ENCODE data around the gene CCDC158.
A peak's percentile ranks its signal among the peaks of the same experiment; 100 is the strongest.
"Not testable (repeated sequence)": the region's sequence is repeated elsewhere in the genome, so short reads cannot be mapped to it uniquely, and the experiment has no call there.

CCDC158 gene

DNA sequence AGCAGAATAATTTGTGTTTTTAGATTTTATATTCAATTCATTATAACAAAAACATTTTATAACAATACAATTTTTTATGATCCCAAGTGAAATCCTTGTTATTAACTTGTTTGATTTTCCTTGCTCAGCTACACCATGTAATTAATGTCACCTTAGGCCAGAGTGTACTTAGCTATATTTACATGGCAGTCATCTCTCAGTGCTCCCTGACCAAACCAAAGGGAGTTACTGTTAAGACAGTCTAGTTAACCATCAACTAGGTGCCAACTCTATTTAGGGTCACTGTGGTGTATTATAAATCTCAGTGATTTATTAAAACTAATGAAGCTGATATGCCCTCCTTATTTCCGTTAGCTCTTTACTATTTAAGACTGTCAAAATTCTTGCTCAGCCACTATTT lies 44.4 kb downstream of the CCDC158 start:
- no peak for TF ChIP-seq JUND (IDR thresholded peaks at IDR 0.05; ENCODE audit: low read depth)
- no peak for DNase-seq (ENCODE audit: low read depth in 1 of 2, low spot score in 1 of 2)
- in situ Hi-C loops (cut with HindIII; ENCODE audit: low pct_unique_long_range_greater_than_20kb, low sequenced_read_pairs) = no loop called here

DNA sequence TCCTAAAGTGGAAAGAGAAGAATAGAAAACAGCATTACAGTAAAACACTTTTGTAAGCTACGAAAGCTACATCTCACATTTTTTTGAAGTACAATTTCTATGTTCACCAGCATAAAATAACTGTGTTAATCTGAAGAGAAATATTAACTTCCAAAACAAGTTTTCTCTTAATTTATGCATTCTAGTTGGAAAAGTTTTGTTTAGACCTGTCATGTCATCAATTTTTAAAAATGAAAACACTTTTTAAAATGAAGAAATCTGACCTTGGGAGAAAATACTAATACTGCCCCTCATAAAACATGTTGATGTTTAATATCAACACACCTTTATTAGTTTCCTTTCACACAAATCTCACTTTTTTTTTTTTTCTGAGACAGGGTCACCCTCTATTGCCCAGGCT lies 45.2 kb downstream of the CCDC158 start:
- no peak for DNase-seq (ENCODE audit: low read depth in 1 of 2, low spot score in 1 of 2)
- in situ Hi-C loops (cut with HindIII; ENCODE audit: low pct_unique_long_range_greater_than_20kb, low sequenced_read_pairs) = no loop called here
- no peak for TF ChIP-seq JUND (IDR thresholded peaks at IDR 0.05; ENCODE audit: low read depth)

DNA sequence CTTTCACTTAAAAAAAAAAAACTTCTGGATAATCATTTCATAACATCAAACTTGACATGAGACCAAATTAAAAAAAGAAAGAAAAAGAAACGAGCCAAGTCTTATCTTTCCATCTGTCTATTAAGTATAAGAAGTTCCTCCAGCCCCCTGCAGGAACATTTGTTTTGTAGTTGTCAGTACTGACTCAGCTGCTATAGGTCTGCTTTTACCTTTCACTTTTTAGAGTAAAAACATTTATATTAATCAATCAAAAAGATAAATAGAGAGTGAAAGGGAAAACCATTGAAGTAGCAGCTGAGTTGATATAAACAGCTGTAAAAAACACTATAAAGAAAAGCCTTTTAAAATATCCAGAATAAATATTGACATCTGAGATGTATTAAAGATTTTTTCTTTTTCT lies 46.1 kb downstream of the CCDC158 start:
- no peak for TF ChIP-seq JUND (IDR thresholded peaks at IDR 0.05; ENCODE audit: low read depth)
- DNase-seq (ENCODE audit: low read depth in 1 of 2, low spot score in 1 of 2) = no peak
- in situ Hi-C loops (cut with HindIII; ENCODE audit: low pct_unique_long_range_greater_than_20kb, low sequenced_read_pairs) = no loop called here

DNA sequence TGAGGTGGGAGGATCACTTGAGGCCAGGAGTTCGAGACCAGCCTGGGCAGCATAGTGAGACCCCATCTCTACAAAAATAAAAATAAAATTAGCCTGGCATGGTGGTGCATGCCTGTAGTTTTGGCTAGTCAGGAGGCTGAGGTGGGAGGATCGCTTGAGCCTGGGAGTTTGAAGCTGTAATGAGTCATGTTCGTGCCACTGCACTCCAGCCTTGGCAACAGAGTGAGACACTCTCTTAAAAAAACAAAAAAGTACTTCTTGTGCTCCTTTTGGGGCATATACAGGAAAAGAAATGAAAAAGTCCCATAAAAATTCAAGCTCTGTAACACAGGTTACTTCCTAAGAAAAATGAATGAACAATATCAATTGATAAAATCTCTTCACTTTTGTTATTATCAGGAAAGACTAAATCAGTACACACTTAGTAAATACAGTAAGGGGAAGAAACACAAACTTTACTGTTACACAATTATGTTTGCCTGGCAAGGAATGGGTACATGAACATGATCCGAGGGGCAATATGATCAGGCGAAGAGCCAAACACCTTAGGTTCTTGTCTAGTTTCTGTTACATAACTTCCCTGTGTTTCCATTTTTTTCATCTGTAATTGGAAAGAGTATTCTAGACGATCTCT lies 46.9 kb downstream of the CCDC158 start:
- DNase-seq (ENCODE audit: low read depth in 1 of 2, low spot score in 1 of 2) = no peak
- in situ Hi-C loops (cut with HindIII; ENCODE audit: low pct_unique_long_range_greater_than_20kb, low sequenced_read_pairs) = no loop called here
- TF ChIP-seq JUND (IDR thresholded peaks at IDR 0.05; ENCODE audit: low read depth) = no peak

DNA sequence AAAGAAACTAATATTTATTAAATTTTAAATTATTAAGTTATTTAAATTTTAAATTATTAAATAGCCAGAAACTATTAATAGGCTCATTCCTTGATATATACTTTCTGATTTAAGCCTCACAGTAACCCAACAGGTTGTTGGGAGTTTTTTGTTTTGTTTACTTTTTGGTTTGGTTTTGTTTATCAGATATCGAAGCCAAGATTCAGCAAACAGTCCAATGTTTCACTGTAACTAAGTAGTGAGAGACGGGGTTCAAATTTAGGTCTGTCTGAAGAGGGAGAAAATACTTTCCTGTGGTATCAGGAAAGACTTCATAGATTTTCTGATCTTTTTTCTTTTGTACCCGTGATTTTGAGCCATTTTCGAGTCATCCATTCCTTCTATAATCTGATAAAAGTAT lies 54.2 kb downstream of the CCDC158 start:
- peak in 1 of 2 experiments; percentile 47 for DNase-seq (ENCODE audit: low read depth in 1 of 2, low spot score in 1 of 2)
- TF ChIP-seq JUND (IDR thresholded peaks at IDR 0.05; ENCODE audit: low read depth) = no peak
- in situ Hi-C loops (cut with HindIII; ENCODE audit: low pct_unique_long_range_greater_than_20kb, low sequenced_read_pairs) = no loop called here

DNA sequence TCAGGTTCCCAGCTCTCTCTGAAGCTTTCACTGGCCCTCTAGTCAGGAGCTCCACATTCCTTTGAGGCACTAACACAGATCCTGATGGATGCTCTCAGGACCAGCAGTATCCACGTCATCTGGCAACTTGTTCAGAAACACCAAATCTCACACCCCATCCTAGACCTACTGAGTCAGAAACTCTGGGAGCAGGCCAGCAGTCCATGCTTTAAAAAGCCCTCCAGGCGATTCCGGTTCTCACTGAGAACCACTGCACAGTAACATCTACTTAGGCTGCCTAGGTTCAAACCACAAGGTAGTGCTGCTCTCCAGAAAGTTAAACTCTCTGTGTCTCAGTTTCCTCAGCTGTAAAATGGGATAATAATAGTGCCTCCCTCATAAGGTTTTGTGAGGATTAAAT lies 55.3 kb downstream of the CCDC158 start:
- in situ Hi-C loops (cut with HindIII; ENCODE audit: low pct_unique_long_range_greater_than_20kb, low sequenced_read_pairs) = no loop called here
- DNase-seq (ENCODE audit: low read depth in 1 of 2, low spot score in 1 of 2) = no peak

DNA sequence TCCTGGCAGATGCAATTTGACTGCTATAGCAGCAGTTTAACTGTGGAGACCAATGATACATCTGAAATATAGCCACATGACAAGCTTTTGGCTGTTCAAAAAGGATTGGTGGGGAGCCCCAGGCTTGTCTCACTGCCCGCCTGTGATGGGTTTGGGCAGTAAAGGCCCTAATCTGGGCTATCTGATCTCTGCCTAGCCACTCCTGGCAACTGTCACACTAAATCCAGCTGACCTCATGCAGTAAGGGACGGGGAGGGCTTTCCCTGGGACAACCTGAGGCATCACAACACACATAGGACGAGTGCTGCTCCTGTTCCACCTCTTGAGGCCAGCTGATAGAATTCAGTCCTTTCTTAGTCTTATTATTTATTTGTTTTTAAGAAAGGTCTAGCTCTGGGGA lies 56.2 kb downstream of the CCDC158 start:
- no peak for DNase-seq (ENCODE audit: low read depth in 1 of 2, low spot score in 1 of 2)
- no peak for TF ChIP-seq JUND (IDR thresholded peaks at IDR 0.05; ENCODE audit: low read depth)
- in situ Hi-C loops (cut with HindIII; ENCODE audit: low pct_unique_long_range_greater_than_20kb, low sequenced_read_pairs) = no loop called here

More for the DNA sequence above, 55.3 kb downstream of the CCDC158 start:
- no peak for TF ChIP-seq JUND (IDR thresholded peaks at IDR 0.05; ENCODE audit: low read depth)

DNA sequence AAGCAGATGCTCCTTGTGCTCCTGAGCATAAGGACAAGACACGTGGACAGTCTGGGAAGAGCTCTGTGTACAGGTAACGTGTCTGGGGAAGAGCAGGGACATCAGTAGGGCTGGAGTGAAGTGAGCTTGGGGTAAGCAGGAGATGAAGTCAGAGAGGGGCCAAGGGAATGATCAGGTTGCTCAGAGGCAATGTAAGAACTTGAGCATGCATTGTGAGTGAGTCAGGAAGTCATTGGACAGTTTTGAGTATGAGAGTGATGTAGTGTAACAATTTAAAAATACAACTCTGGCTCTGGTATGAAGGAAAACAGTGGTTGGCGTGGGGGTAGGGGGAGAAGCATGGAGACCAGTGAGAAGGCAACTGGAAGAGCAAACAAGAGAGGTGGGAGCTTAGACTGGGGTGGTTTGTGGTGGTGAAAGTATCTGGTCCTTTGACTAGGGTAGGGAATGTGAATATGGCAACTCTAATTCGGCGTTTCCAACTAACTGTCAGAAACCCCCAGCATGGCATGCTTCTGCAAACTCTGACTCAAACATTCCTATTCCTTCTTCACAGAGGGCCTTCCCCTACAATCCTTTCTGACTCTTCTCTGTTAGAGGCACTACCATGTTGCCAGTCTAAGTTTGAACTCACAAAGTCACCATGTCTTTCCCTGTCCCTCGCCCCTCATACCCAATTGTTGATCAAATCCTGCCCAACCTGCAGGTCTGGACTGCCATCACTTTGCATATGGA lies 57.2 kb downstream of the CCDC158 start:
- no peak for DNase-seq (ENCODE audit: low read depth in 1 of 2, low spot score in 1 of 2)
- no peak for TF ChIP-seq JUND (IDR thresholded peaks at IDR 0.05; ENCODE audit: low read depth)
- in situ Hi-C loops (cut with HindIII; ENCODE audit: low pct_unique_long_range_greater_than_20kb, low sequenced_read_pairs) = no loop called here

DNA sequence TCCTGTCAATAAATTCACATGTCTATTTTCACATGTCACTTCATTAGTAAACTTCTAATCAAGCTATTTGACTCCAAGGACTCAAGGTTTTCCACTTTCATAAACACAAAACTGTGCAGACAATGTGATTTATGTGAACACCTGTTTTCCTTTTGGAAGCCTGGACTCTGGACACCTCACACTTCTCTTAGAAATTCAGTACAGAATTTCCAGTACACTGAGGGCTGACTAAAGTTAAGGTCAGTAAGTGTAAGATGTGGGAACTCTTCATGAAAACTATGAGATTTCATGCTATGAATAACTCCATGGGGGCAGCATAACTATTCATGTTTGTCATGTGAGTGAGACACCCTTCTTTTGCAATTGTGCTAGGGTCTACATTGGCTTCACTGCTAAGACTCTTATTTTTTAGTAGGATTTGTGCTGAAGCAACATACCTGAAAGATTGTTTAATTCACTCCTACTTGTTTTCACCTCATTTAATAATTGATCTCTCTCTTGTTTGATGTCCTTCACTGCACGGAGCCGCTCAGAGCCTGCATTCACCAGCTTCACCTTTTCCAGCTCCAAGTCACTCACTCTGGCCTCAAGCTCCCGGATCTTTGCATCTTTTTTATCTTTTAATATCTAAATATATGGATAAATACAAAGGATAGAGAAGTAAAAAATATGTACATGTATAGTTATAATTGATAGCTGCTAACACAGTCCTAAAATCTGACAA lies 59.1 kb downstream of the CCDC158 start:
- in situ Hi-C loops (cut with HindIII; ENCODE audit: low pct_unique_long_range_greater_than_20kb, low sequenced_read_pairs) = no loop called here
- DNase-seq (ENCODE audit: low read depth in 1 of 2, low spot score in 1 of 2) = no peak
- no peak for TF ChIP-seq JUND (IDR thresholded peaks at IDR 0.05; ENCODE audit: low read depth)

DNA sequence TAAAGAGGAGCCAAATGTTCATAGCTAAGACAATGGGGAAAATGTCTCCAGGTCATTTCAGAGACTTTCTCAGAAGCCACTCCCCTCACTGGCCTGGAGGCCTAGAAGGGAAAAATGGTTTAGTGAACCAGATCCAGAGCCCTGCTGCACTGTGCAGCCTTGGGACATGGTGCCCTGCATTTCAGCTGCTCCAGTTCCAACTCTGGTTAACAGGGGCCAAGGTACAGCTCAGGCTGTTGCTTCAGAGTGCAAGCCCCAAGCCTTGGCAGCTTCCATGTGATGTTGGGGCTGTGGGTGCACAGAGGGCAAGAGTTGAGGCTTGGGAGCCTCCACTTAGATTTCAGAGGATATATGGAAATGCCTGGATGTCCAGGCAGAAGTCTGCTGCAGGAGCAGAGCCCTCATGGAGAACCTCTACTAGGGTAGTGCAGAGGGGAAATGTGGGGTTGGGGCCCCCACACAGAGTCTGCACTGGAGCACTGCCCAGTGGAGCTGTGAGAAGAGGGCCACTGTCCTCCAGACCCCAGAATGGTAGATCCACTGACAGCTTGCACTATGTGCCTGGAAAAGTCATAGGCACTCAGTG lies 61.0 kb downstream of the CCDC158 start:
- in situ Hi-C loops (cut with HindIII; ENCODE audit: low pct_unique_long_range_greater_than_20kb, low sequenced_read_pairs); DNase-seq (ENCODE audit: low read depth in 1 of 2, low spot score in 1 of 2): not testable (repeated sequence)

DNA sequence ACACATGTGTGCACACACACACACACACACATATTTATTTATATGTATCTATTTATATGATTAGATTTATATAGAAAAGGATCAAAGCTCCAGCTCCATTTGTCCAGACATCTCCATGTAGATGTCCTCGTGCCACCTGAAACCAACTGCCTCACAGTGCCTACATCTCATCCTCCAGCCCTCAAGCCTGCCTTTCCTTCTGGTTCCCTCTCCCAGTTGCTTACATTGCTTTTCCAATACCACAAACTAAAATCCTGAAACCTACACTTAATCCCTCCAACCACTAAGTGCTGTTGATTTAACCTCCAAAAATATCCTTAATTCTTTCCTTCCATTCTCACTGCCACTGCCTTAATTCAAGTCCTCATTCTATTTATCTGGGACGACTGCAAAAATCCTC lies 63.0 kb downstream of the CCDC158 start:
- DNase-seq (ENCODE audit: low read depth in 1 of 2, low spot score in 1 of 2) = no peak
- in situ Hi-C loops (cut with HindIII; ENCODE audit: low pct_unique_long_range_greater_than_20kb, low sequenced_read_pairs) = no loop called here
- no peak for TF ChIP-seq JUND (IDR thresholded peaks at IDR 0.05; ENCODE audit: low read depth)

DNA sequence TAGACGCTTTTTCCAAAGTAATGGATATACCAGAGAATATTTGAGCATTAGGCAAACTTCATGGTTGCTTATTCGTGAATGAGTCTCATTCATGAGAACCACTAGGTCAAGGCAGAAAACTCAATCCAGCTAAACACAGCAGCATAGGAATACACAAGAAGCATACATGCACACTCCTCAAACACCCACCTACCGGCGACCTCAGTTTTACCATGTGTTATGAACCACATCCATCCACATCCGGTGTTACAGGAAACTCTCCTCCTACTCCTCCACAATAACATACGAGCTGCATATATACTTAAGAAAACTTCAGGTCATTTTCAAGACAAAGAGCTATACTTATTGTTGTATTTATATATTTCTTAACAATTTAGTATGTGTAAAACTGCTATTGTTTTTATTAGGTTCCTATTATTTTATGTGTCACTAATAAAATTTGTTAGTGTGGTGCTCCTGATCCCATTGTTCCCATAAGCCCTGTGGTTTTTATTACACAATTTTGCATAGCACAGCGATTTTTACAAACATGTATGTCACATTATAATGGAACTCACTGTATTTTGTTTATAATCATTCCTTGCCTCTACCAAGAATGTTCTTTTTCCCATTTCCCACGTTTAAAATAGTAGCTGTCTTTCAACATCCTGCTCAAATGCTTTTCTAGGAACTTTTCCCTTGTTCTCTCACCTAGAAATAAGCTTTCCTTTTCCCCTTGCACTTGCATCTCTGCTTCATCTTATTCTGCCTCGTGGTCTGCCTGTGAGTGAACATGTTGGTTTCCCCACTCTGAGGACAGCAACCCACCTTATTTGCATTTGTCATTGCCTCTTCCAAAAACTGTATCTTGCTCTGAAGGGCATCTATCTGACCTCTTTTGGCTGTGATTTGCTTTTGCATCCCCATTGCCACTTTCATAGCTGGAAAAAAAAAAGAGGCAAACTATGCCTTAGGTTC lies 66.1 kb downstream of the CCDC158 start:
- in situ Hi-C loops (cut with HindIII; ENCODE audit: low pct_unique_long_range_greater_than_20kb, low sequenced_read_pairs) = no loop called here
- no peak for DNase-seq (ENCODE audit: low read depth in 1 of 2, low spot score in 1 of 2)
- TF ChIP-seq JUND (IDR thresholded peaks at IDR 0.05; ENCODE audit: low read depth) = no peak
